Measurements from ENCODE around the gene OR10H4.
"Not testable (repeated sequence)": the region's sequence is repeated elsewhere in the genome, so short reads cannot be mapped to it uniquely, and the experiment has no call there.

OR10H4 gene, protein sequence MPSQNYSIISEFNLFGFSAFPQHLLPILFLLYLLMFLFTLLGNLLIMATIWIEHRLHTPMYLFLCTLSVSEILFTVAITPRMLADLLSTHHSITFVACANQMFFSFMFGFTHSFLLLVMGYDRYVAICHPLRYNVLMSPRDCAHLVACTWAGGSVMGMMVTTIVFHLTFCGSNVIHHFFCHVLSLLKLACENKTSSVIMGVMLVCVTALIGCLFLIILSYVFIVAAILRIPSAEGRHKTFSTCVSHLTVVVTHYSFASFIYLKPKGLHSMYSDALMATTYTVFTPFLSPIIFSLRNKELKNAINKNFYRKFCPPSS

DNA sequence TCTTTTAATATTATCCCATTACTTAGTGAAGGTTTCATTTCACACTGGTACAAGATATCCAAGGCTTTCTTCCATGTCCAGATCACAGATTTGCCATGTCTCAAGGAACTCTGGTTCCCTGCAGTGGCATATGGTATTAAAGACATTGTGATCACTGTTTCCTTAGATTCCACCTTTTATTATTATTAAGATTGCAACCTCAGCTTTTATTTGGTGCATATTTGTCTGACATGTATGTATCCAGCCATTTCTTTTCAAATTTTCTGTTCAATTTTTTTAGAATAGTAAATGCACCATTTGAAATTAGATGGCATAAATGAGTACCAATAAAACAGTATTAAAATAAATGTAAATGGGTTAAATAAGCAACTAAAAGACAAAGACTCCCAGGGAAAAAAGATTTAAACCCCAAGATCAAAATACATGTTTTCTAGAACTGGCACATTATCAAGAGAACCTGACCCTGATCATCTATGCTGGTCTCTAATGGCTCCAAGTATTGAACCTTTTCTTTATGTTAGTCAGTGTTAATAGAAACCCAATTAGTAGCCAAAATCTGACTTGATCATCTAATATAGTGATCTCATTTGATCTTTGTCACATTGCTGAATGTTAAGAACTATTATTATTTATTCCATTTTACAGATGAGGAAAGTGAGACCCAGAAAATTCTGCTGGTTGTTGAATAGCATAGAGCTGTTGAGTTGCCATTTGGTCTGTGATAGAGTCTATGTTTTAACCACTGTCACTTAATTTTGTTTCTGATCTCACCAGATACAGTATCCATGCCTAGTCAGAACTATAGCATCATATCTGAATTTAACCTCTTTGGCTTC, at the start of gene OR10H4:
Gene OR10H4, plus strand, starts transcription at position 786 of the 836 bp plus-strand sequence. Its CDS starts 0 bp downstream, at position 786.
- Histone ChIP-seq H3K4me3 (ENCODE audit: low read depth, low read length) (no peak within 1 kb of the TSS), H3K36me3 (replicated peaks) (no peaks in the 10 kb centered on the region), H3K27ac (no peak within 1 kb of the TSS), H3K27me3 (replicated peaks) (no peaks in the 10 kb centered on the region)
- in situ Hi-C loops (cut with HindIII; ENCODE audit: low pct_ligation_motif_present, low sequenced_read_pairs), result no loop called here
- TF ChIP-seq, protein P1, sequence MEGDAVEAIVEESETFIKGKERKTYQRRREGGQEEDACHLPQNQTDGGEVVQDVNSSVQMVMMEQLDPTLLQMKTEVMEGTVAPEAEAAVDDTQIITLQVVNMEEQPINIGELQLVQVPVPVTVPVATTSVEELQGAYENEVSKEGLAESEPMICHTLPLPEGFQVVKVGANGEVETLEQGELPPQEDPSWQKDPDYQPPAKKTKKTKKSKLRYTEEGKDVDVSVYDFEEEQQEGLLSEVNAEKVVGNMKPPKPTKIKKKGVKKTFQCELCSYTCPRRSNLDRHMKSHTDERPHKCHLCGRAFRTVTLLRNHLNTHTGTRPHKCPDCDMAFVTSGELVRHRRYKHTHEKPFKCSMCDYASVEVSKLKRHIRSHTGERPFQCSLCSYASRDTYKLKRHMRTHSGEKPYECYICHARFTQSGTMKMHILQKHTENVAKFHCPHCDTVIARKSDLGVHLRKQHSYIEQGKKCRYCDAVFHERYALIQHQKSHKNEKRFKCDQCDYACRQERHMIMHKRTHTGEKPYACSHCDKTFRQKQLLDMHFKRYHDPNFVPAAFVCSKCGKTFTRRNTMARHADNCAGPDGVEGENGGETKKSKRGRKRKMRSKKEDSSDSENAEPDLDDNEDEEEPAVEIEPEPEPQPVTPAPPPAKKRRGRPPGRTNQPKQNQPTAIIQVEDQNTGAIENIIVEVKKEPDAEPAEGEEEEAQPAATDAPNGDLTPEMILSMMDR (IDR thresholded peaks at IDR 0.05; ENCODE audit: low read depth, low read length, missing control alignments), result no peak
- no peak for DNase-seq

DNA sequence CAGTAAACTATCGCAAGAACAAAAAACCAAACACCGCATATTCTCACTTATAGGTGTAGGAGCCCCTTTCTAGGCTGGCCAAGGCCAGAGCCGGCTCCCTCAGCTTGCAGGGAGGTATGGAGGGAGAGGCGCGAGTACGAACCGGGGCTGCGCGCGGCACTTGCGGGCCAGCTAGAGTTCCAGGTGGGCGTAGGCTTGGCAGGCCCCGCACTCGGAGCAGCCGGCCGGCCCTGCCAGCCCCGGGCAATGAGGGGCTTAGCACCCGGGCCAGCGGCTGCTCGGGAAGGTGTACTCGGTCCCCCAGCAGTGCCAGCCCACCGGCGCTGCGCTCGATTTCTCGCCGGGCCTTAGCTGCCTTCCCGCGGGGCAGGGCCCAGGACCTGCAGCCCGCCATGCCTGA, 49.2 kb upstream of the OR10H4 start:
- H3K36me3 ChIP-seq (replicated peaks); DNase-seq; in situ Hi-C loops (cut with HindIII; ENCODE audit: low pct_ligation_motif_present, low sequenced_read_pairs); H3K27ac ChIP-seq; H3K4me3 ChIP-seq (ENCODE audit: low read depth, low read length); H3K27me3 ChIP-seq (replicated peaks): not testable (repeated sequence)

DNA sequence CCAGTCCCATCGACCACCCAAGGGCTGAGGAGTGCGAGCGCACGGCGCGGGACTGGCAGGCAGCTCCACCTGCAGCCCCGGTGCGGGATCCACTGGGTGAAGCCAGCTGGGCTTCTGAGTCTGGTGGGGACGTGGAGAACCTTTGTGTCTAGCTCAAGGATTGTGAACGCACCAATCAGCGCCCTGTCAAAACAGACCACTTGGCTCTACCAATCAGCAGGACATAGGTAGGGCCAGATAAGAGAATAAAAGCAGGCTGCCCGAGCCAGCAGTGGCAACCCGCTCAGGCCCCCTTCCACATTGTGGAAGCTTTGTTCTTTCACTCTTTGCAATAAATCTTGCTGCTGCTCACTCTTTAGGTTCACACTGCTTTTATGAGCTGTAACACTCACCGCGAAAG, 48.8 kb upstream of the OR10H4 start:
- H3K36me3 ChIP-seq (replicated peaks); in situ Hi-C loops (cut with HindIII; ENCODE audit: low pct_ligation_motif_present, low sequenced_read_pairs); H3K27me3 ChIP-seq (replicated peaks); H3K4me3 ChIP-seq (ENCODE audit: low read depth, low read length); H3K27ac ChIP-seq; DNase-seq: not testable (repeated sequence)

DNA sequence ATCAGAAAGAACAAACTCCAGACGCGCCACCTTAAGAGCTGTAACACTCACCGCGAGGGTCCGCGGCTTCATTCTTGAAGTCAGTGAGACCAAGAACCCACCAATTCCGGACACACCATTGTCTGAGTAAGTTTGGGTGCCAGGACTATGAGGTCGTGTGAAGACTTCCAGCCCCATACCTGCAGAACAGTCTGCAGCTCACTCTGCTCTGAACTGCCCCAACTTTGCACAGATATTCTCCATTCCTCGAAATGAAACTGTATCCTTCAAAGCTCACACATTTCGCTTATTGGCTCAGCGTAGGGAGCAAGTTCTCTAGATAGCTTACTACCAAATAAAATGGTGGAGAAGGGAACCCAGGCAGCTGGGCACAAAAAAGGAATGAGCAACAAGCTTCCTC, 48.3 kb upstream of the OR10H4 start:
- TF ChIP-seq, protein P1 (IDR thresholded peaks at IDR 0.05; ENCODE audit: low read depth, low read length, missing control alignments), result no peak
- no peak for DNase-seq
- Histone ChIP-seq H3K27ac (no peak overlapping the region), H3K27me3 (replicated peaks) (no peaks in the 10 kb centered on the region), H3K4me3 (ENCODE audit: low read depth, low read length) (no peak overlapping the region), H3K36me3 (replicated peaks) (no peaks in the 10 kb centered on the region)
- in situ Hi-C loops (cut with HindIII; ENCODE audit: low pct_ligation_motif_present, low sequenced_read_pairs), result no loop called here

DNA sequence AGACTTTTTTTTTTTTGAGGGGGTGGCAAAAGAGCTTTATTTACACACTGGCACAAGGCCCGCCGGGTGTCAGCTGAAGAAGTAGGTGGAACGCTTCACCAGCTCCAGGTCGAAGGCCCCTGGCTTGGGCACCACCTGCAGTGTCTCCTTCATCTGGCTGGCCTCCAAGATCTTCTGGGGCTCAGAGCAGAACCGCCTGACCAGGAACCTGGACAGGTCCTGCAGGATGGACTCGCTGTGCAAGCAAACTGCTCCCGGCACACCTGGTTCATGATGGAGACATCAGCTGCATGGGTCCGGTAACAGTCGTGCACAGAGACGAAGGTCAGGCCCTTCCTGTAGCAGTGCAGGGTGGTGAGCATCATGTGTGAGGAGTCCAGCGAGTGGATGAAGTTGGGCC, 46.6 kb upstream of the OR10H4 start:
- no peak overlapping the region for H3K4me3 ChIP-seq (ENCODE audit: low read depth, low read length)
- no peaks in the 10 kb centered on the region for H3K36me3 ChIP-seq (replicated peaks)
- DNase-seq, result no peak
- H3K27ac ChIP-seq, result no peak overlapping the region
- H3K27me3 ChIP-seq (replicated peaks), result no peaks in the 10 kb centered on the region
- TF ChIP-seq, protein P1 (IDR thresholded peaks at IDR 0.05; ENCODE audit: low read depth, low read length, missing control alignments), result no peak
- in situ Hi-C loops (cut with HindIII; ENCODE audit: low pct_ligation_motif_present, low sequenced_read_pairs), result no loop called here

DNA sequence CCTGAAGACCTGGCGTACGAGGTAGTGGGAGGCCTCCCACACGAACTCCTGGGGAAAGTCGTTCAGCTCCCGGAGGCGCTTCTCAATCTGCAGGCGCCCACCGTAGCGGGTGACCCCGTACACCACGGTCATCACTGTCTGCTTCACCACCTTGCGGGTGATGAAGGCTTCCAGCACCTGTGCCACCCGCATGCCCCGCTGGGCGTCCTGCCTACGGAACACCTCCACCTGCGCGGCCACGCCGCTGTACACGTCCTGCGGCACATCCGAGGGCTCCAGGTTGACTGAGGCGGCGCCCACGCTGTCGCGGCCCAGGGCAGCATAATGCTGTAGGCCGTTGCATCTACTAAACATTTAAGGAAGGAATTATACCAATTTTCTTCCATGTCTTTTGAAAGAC, 45.9 kb upstream of the OR10H4 start:
- H3K4me3 ChIP-seq (ENCODE audit: low read depth, low read length); in situ Hi-C loops (cut with HindIII; ENCODE audit: low pct_ligation_motif_present, low sequenced_read_pairs); DNase-seq; H3K27me3 ChIP-seq (replicated peaks); H3K27ac ChIP-seq; H3K36me3 ChIP-seq (replicated peaks): not testable (repeated sequence)

DNA sequence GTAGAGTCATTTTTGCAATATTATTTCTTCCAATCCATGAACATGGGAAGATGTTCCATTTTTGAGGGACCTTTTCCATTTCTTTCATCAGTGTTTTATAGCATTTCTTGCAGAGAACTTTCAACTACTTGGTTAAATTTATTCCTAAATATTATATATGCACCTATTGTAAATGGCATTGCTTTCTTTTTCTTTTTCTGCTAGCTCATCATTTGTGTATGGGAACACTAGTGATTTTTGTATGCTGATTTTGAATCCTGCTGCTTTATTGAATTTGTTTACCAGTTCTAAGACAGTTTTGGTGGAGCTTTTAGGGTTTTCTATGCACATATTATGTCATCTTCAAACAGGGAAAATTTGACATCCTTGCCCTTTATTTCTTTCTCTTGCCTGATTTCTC, 43.8 kb upstream of the OR10H4 start:
- H3K4me3 ChIP-seq (ENCODE audit: low read depth, low read length), result no peak overlapping the region
- H3K36me3 ChIP-seq (replicated peaks), result no peaks in the 10 kb centered on the region
- DNase-seq, result no peak
- TF ChIP-seq, protein P1 (IDR thresholded peaks at IDR 0.05; ENCODE audit: low read depth, low read length, missing control alignments), result no peak
- H3K27me3 ChIP-seq (replicated peaks), result no peaks in the 10 kb centered on the region
- in situ Hi-C loops (cut with HindIII; ENCODE audit: low pct_ligation_motif_present, low sequenced_read_pairs), result no loop called here
- no peak overlapping the region for H3K27ac ChIP-seq
